BJ (cell line): ENCODE data around the gene PRDM11. TPM values are rescaled to one million over a fixed set of nuclear protein-coding genes. Genes with fewer than 3 reads are reported as not detected.

Experiments used
- CTCF ChIA-PET: fragments of 350-600 bp; formaldehyde crosslinking; extraction: SDS; loops from one replicate; lab custom pipeline; 2021; ENCODE audit warnings: antibody characterized with exemption, inconsistent platforms; lab: Yijun Ruan, JAX
- POLR2A ChIA-PET: fragments of 300-600 bp; sonication (Branson Sonifier 250); formaldehyde crosslinking; extraction: SDS; loops from one replicate; lab custom pipeline; 2021; ENCODE audit warnings: antibody characterized with exemption; lab: Charles Lee
- DNase-seq: peaks from one replicate; pipeline ENCODE4 v3.0.0-alpha.2; 2011; ENCODE audit warnings: low read depth
- H3K27me3 ChIP-seq: 2 replicates; pipeline ENCODE4 v1.6.0; 2011; ENCODE audit warnings: low read length; ENCODE audit not compliant: control insufficient read depth, insufficient read depth
- H3K36me3 ChIP-seq: 2 replicates; pipeline ENCODE4 v1.5.1; 2011; ENCODE audit warnings: low read length; ENCODE audit not compliant: control insufficient read depth, insufficient read depth
- H3K4me3 ChIP-seq: 2 replicates; pipeline ENCODE4 v1.5.1; 2011; ENCODE audit warnings: low read depth, mild to moderate bottlenecking, control low read depth, low read length
- polyA plus RNA-seq: library from polyadenylated mRNA; depleted of rRNA; stranded (reverse); fragments of >200 nt; gene quantifications from 2 replicates; pipeline ENCODE4 v1.2.3, GENCODE V29; 2011
- TF ChIP-seq, protein P1 (sequence below): IDR thresholded peaks from 2 replicates; pipeline ENCODE4 v1.5.1; 2011; ENCODE audit warnings: low read depth, mild to moderate bottlenecking, control low read depth, inconsistent platforms, low read length, moderate library complexity; ENCODE audit not compliant: insufficient read depth

The PRDM11 gene
- polyA plus RNA-seq, 1 experiment = 5.8 TPM

DNA sequence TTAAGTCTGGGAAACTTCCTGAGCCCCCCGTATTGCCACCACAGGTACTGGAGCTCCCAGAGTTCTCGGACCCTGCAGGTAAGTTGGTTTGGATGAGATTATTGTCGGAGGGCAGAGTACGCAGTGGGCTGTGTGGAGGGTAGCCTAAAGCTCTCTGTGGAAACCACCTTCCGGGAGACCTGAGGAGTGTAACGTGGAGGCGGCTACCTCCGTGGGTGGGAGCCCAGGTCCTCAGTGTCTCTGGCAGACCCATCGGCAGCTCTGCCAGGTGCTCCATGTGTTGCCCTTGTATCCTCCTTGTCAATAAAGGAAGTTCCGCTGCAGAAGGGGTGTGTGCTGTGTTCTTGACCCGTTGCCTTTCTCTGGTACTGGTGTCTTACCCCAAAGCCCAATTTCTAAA is 78.3 kb downstream of the PRDM11 start:
- TF ChIP-seq, protein P1, sequence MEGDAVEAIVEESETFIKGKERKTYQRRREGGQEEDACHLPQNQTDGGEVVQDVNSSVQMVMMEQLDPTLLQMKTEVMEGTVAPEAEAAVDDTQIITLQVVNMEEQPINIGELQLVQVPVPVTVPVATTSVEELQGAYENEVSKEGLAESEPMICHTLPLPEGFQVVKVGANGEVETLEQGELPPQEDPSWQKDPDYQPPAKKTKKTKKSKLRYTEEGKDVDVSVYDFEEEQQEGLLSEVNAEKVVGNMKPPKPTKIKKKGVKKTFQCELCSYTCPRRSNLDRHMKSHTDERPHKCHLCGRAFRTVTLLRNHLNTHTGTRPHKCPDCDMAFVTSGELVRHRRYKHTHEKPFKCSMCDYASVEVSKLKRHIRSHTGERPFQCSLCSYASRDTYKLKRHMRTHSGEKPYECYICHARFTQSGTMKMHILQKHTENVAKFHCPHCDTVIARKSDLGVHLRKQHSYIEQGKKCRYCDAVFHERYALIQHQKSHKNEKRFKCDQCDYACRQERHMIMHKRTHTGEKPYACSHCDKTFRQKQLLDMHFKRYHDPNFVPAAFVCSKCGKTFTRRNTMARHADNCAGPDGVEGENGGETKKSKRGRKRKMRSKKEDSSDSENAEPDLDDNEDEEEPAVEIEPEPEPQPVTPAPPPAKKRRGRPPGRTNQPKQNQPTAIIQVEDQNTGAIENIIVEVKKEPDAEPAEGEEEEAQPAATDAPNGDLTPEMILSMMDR = no peak
- ChIA-PET POLR2A (no interaction called here), CTCF (interaction anchor here (1.6 to 1.9 kb wide), 2 partner anchors 9 to 28 kb away, joined by 4 to 9 read pairs; no protein-coding TSS in a partner anchor)
- H3K36me3 ChIP-seq = no peaks in the 10 kb centered on the region
- H3K4me3 ChIP-seq = no peak overlapping the region
- no peaks in the 10 kb centered on the region for H3K27me3 ChIP-seq
- DNase-seq = no peak

DNA sequence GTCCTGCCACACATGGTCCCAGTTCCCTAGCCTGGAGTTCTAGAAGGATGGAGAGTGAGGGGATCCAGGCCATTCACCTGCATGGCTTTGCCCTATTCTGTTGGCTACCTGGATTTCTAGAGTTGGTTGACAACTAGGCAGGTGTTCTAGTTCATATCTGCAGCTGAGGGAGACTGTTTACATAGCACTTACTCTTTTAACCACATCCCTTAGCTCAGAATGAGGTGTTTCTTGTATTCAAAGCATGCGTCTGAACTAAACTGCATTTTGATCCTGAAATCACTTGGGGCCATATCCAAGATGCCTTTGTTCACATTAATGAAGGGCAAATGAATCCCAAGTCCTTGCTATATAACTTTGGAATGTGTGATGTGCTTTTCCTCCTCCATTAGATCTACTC is 78.8 kb downstream of the PRDM11 start:
- POLR2A ChIA-PET = interaction anchor here (0.6 kb wide), 1 partner anchor 83 kb away, joined by 3 read pairs; no protein-coding TSS in a partner anchor

DNA sequence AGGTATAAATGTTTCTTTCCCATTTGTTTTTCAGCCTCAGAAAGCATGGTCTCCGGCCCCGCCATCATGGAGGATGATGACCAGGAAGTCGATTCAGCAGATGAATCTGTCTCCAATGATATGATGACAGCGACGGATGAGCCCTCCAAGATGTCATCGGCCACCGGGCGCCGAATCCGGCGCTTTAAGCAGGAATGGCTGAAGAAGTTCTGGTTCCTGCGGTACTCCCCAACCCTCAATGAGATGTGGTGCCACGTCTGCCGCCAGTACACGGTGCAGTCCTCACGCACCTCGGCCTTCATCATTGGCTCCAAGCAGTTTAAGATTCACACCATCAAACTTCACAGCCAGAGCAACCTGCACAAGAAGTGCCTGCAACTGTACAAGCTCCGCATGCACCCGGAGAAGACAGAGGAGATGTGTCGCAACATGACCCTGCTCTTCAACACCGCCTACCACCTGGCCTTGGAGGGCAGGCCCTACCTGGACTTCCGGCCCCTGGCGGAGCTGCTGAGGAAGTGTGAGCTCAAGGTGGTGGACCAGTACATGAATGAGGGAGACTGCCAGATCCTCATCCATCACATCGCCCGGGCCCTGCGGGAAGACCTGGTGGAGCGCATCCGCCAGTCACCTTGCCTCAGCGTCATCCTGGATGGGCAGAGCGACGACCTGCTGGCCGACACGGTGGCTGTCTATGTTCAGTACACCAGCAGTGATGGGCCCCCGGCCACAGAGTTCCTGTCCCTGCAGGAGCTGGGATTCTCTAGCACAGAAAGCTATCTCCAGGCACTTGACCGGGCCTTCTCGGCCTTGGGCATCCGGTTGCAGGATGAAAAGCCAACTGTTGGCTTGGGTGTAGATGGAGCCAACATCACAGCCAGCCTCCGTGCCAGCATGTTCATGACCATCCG is 79.8 kb downstream of the PRDM11 start:
- CTCF ChIA-PET = no interaction called here
- POLR2A ChIA-PET = interaction anchor here (0.6 kb wide), 1 partner anchor 82 kb away, joined by 3 read pairs; no protein-coding TSS in a partner anchor
- no peaks in the 10 kb centered on the region for H3K36me3 ChIP-seq
- TF ChIP-seq, protein P1 = no peak
- H3K4me3 ChIP-seq = no peak overlapping the region
- peaks cover 2% of the 10 kb centered on the region for H3K27me3 ChIP-seq
- no peak for DNase-seq

More for the DNA sequence above, 78.8 kb downstream of the PRDM11 start:
- TF ChIP-seq, protein P1 = no peak
- Histone ChIP-seq H3K36me3 (no peaks in the 10 kb centered on the region), H3K27me3 (no peaks in the 10 kb centered on the region), H3K4me3 (no peak overlapping the region)
- CTCF ChIA-PET = no interaction called here
- DNase-seq = no peak

DNA sequence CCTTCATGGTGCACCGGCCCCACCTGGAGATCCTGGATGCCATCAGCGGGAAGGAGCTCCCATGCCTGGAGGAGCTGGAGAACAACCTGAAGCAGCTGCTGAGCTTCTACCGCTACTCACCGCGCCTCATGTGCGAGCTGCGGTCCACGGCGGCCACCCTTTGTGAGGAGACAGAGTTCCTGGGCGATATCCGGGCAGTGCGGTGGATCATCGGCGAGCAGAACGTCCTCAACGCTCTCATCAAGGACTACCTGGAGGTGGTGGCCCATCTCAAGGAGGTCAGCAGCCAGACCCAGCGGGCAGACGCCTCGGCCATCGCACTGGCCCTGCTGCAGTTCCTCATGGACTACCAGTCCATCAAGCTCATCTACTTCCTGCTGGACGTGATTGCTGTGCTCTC is 80.5 kb downstream of the PRDM11 start:
- TF ChIP-seq, protein P1 = no peak
- no peak for DNase-seq
- ChIA-PET POLR2A (no interaction called here), CTCF (interaction anchor here (0.9 kb wide), 1 partner anchor 25 kb away, joined by 4 read pairs; no protein-coding TSS in a partner anchor)
- Histone ChIP-seq H3K36me3 (no peaks in the 10 kb centered on the region), H3K27me3 (peaks cover 3% of the 10 kb centered on the region), H3K4me3 (no peak overlapping the region)

DNA sequence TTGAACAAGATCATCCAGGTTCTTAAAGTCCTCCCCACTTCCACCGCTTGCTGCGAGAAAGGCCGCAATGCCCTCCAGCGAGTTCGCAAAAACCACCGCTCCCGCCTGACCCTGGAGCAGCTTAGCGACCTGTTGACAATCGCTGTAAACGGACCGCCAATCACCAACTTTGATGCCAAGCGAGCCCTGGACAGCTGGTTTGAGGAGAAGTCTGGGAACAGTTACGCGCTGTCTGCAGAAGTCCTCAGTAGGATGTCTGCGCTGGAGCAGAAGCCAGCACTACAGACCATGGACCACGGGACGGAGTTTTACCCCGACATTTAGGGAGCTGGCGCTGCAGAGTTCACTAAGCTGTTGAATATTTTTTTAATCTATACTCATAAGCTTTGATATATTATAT is 81.4 kb downstream of the PRDM11 start:
- POLR2A ChIA-PET = no interaction called here

More for the DNA sequence above, 81.4 kb downstream of the PRDM11 start:
- Histone ChIP-seq H3K36me3 (no peaks in the 10 kb centered on the region), H3K4me3 (no peak overlapping the region), H3K27me3 (peaks cover 3% of the 10 kb centered on the region)
- CTCF ChIA-PET = interaction anchor here (0.9 kb wide), 2 partner anchors 24 to 60 kb away, joined by 3 to 4 read pairs; no protein-coding TSS in a partner anchor
- TF ChIP-seq, protein P1 = no peak
- no peak for DNase-seq
